ENCODE results near the gene ZCWPW2.

ZCWPW2 gene, protein sequence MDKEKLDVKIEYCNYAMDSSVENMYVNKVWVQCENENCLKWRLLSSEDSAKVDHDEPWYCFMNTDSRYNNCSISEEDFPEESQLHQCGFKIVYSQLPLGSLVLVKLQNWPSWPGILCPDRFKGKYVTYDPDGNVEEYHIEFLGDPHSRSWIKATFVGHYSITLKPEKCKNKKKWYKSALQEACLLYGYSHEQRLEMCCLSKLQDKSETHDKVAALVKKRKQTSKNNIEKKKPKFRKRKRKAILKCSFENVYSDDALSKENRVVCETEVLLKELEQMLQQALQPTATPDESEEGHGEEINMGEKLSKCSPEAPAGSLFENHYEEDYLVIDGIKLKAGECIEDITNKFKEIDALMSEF

DNA sequence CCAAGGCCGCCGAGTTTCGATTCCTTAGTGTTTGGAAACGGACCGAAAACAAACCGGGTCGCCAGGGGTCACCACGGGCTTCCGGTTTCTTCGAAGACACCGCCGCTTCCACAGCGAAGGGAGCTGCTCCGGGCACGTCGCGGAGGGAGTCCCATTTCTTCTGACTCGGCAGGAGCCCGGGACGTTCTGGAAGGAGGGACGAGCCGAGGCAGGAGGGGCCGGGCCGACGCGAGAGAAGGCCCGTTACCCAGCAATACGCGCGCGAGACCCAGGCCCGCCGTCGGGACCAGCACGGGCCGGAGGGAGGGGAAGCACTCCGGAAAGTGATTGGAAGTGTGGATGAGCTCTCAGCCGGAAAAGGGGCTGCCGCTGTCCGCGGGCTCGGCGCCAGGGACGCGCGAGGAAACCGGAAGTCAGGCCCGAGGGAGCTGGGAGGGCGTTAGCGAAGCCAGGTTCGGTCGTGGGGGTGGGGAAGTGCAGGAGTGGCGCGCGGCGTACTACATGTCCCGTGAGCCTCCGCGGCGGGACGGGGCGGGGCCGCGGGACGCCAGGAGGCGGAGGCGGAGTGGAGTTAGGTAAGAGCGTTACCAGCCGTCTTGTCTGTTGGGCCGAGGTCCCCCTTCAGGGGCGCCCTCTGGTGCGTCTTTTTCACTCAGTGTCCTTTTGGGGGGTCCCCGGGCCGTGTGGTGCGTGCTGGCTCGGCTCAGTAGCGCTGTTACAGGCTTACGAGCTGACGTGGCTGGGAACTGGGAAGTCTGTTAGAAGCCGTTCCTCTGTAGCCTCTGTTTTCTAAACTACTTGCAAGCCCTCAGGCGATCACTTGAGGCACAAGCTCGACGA is at the start of gene ZCWPW2, which contains the start of gene AZI2:
ZCWPW2 (plus strand) TSS at position 93 of the 840 bp plus-strand sequence. CDS start 64,348 bp downstream, outside the sequence.
AZI2 (minus strand) TSS at position 196 of the 840 bp plus-strand sequence. CDS start 8,207 bp downstream, outside the sequence.
- DNase-seq (ENCODE audit: low read depth) = peak; percentile 91
- peak within 1 kb of the TSS; percentile 63 for H3K4me3 ChIP-seq (ENCODE audit: low read depth, low read length)

DNA sequence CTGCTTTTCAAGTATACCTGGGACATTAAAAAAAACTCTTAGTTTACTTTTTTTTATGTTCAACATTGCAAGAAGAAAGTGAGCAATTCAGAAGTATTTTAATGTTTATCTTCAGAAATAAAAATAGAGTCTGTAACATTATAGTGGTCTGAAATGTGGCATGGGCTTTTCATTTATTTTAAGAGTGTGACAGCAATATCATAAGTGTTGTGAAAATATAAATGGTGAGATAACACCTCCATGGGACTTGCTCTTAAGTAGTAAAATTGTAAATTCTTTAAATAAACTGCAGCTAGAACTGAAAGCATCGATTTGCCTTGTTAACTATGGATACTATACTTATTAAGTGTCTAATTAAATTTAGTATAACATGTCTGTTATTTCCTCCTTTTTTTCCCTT is 48.8 kb upstream of the ZCWPW2 start:
- no peak overlapping the region for H3K4me3 ChIP-seq (ENCODE audit: low read depth, low read length)
- DNase-seq (ENCODE audit: low read depth) = no peak

- no peak overlapping the region for H3K4me3 ChIP-seq (ENCODE audit: low read depth, low read length)
- DNase-seq (ENCODE audit: low read depth) = no peak
These were observed 48.1 kb upstream of the ZCWPW2 start for GRCh38 chr3:28300345-28300962.

- no peak overlapping the region for H3K4me3 ChIP-seq (ENCODE audit: low read depth, low read length)
- DNase-seq (ENCODE audit: low read depth) = no peak
These were observed 46.8 kb upstream of the ZCWPW2 start for GRCh38 chr3:28301688-28302087.

- no peak overlapping the region for H3K4me3 ChIP-seq (ENCODE audit: low read depth, low read length)
- DNase-seq (ENCODE audit: low read depth) = no peak
These were observed 40.3 kb upstream of the ZCWPW2 start for GRCh38 chr3:28308196-28308595.

DNA sequence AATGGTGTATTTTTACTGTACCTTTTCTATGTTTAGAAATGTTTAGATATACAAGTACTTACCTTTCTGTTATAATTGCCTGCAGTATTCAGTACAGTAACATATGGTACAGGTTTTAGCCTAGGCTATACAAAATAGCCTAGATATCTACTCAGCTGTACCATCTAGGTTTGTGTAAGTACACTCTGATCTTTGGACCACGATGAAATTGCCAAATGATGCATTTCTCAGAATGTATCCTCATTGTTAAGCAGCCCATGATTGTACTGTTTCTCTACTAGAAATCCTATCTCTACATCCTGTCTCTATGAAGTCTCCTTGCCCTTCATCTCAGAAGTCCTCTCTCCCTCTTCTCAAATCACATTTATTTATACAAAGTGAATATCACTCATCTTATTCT is 32.8 kb upstream of the ZCWPW2 start:
- DNase-seq (ENCODE audit: low read depth) = no peak
- no peak overlapping the region for H3K4me3 ChIP-seq (ENCODE audit: low read depth, low read length)

- no peak for DNase-seq (ENCODE audit: low read depth)
- no peak overlapping the region for H3K4me3 ChIP-seq (ENCODE audit: low read depth, low read length)
These were observed 32.3 kb upstream of the ZCWPW2 start for GRCh38 chr3:28316226-28316625.

GRCh38 chr3:28317438-28318022 is 31.0 kb upstream of the ZCWPW2 start:
- no peak for DNase-seq (ENCODE audit: low read depth)

GRCh38 chr3:28320981-28321380 is 27.5 kb upstream of the ZCWPW2 start:
- no peak for DNase-seq (ENCODE audit: low read depth)
- no peak overlapping the region for H3K4me3 ChIP-seq (ENCODE audit: low read depth, low read length)

More at GRCh38 chr3:28317438-28318022, 31.0 kb upstream of the ZCWPW2 start:
- H3K4me3 ChIP-seq (ENCODE audit: low read depth, low read length) = no peak overlapping the region

GRCh38 chr3:28322464-28322863 is 26.1 kb upstream of the ZCWPW2 start:
- DNase-seq (ENCODE audit: low read depth) = peak; percentile 21
- H3K4me3 ChIP-seq (ENCODE audit: low read depth, low read length) = no peak overlapping the region

- no peak overlapping the region for H3K4me3 ChIP-seq (ENCODE audit: low read depth, low read length)
- no peak for DNase-seq (ENCODE audit: low read depth)
These were observed 22.0 kb upstream of the ZCWPW2 start for GRCh38 chr3:28326458-28326926.

GRCh38 chr3:28328188-28329151 is 20.1 kb upstream of the ZCWPW2 start:
- no peak overlapping the region for H3K4me3 ChIP-seq (ENCODE audit: low read depth, low read length)
- DNase-seq (ENCODE audit: low read depth) = no peak

GRCh38 chr3:28334552-28334951 is 14.0 kb upstream of the ZCWPW2 start:
- no peak for DNase-seq (ENCODE audit: low read depth)
- H3K4me3 ChIP-seq (ENCODE audit: low read depth, low read length) = no peak overlapping the region

GRCh38 chr3:28335246-28335645 is 13.3 kb upstream of the ZCWPW2 start:
- DNase-seq (ENCODE audit: low read depth) = no peak
- no peak overlapping the region for H3K4me3 ChIP-seq (ENCODE audit: low read depth, low read length)

DNA sequence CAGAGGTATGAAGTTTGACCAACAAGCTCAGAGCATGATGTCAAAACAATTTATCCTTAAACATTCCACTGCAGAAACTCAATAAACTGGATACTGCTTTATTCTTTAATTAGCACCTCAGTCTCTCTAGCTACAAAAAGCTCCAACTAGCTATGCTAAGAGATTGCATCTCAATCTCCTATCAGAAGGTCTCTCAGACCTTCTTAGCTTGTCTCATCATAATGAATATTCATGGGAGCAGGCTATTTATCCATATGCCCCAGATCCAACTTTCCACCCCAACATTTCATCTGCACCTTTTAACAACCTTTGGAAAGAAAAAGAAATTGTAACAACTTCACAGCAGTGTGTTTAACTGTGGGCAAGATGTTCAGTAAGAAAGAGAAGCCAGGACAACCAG is 11.3 kb upstream of the ZCWPW2 start:
- no peak for DNase-seq (ENCODE audit: low read depth)
- H3K4me3 ChIP-seq (ENCODE audit: low read depth, low read length) = no peak overlapping the region

DNA sequence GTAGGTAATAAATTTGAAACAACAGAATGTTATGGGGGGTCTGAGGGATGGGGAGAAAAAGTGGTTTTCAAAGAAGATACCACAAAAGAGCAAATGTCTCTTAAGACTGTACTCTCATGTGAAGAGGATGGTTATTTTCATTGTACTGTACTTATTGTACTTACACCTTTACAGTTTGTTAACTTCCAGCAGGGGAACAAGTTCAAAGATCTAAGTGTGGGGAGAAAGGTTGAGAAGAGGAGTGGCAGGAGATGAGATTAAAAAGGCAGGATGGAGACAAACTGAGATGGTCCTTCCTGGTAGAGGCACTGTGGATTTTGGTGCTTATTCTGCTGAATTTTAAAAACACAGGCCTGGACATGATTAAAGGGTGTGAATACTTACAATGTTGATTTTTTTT is 5.4 kb upstream of the ZCWPW2 start:
- no peak overlapping the region for H3K4me3 ChIP-seq (ENCODE audit: low read depth, low read length)
- no peak for DNase-seq (ENCODE audit: low read depth)

DNA sequence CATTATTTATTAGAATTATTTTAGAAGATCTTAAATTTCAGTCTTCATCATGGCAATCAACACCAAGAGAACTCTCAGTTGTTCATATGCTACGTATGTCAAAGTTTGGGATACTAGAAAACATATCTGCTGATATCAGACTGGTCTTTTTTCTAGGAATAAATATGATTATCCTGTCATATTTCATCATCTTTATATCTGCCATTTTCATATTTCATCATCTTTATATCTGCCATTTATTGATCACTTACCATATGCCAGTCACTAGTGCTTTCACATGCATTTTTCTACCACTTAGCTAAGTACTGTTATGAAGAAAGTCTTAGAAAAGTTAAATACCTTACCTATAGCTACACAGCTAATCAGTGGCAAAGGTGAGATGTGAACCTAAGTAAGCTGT is 2.8 kb upstream of the ZCWPW2 start:
- no peak overlapping the region for H3K4me3 ChIP-seq (ENCODE audit: low read depth, low read length)
- DNase-seq (ENCODE audit: low read depth) = no peak

Data from skeletal muscle cell (primary cell).